NT2/D1 (cell line): ENCODE measurements around the gene SLC38A8.

Experiments used
- SUZ12 ChIP-seq: IDR thresholded peaks from 2 replicates; pipeline ENCODE4 v1.6.1; 2011; ENCODE audit not compliant: insufficient read length, insufficient read depth; ENCODE audit errors: extremely low read depth
- ZNF274 ChIP-seq: IDR thresholded peaks from 2 replicates; pipeline ENCODE4 v1.6.1; 2011; ENCODE audit warnings: mild to moderate bottlenecking, low read depth, low read length

DNA sequence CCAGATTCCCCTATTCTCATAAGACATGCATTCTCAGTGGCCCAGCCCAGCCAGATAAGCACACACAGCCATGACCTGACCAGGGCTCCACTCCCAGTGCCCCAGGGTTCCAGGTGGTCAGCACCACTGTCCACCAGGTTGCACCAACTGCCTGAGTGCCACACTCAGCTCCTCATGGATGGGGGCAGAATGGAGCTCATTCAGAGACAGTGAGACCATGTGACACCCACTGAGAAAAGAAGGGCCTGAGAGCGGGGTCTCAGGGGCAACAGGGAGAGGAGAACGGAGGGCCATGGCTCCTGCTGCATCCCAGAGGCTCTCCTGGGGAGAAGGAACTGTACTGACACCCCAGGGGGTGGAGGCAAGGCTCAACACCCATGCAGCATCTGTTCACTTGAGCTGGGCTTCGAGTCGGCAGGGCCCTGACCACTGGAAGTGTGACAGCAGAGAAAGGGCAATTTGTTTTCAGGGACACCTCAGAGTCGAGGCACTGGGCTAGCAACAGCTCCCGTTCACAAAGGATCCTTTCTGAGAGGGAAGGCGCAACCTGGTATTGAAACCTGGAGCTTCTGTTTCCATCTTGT lies 18.7 kb upstream of the SLC38A8 start:
- TF ChIP-seq ZNF274, result no peak
- TF ChIP-seq SUZ12, result no peak
